ENCODE results near the gene C1orf74.
A peak's percentile ranks its signal among the peaks of the same experiment; 100 is the strongest.

The C1orf74 gene

DNA sequence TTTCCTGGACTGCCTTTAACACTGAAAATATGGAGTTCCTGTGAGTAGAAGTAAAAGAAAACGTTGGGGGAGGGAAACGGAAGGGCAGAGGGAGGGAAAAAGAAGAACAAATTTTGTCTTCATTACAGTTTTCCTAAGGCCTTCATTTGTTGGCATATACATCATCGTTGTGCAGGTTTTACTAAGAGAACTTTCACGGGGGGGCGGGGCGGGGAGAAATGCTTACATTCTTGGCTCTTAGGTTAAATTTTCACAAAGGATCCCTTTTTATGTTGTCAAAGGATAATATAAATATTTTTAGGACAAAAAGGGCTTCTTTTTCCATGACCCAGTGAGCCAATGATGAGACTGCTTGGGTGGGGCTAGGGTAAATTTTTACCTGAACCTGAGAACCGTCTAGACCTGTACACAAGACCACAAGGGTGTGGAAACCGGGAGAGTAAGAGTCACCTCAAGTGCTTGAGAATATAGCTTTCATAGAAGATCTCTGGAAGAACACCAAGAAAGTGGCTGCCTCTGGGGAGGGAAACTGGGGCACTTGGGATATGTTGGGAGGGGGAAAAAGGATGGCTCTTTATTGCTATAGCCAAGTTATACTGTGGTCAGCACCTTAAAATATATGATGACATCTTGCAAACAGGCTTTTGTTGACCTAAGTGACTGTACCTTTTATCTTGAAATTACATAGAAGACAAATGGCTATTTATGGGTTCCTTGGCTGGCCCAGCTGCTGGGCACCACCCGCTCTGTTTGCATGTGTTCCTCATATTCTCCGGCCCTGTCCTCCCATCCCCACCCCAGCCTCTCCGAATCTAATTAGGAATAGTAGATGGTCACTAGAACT lies 41.5 kb upstream of the C1orf74 start:
- TF ChIP-seq ELF4 (IDR thresholded peaks at IDR 0.05) (no peak), LEF1 (IDR thresholded peaks at IDR 0.05; ENCODE audit: borderline replicate concordance) (no peak), L3MBTL2 (conservative IDR thresholded peaks at IDR 0.05) (no peak), FOXM1 (IDR thresholded peaks at IDR 0.05; ENCODE audit: borderline replicate concordance) (no peak), HDGF (IDR thresholded peaks at IDR 0.05; ENCODE audit: borderline replicate concordance) (no peak), FOXK2 (IDR thresholded peaks at IDR 0.05) (no peak), SP1 (IDR thresholded peaks at IDR 0.05) (no peak), NFRKB (IDR thresholded peaks at IDR 0.05) (no peak), ZNF384 (IDR thresholded peaks at IDR 0.05) (no peak), TARDBP (IDR thresholded peaks at IDR 0.05) (no peak)
- no peak for DNase-seq (ENCODE audit: extremely low spot score)
- POLR2A ChIA-PET = interaction anchor here (1.3 kb wide), 1 partner anchor 41 kb away, joined by 5 read pairs; the partner anchor contains the start of gene C1orf74
- CTCF ChIA-PET = interaction anchor here (1.5 kb wide), 1 partner anchor 9 kb away, joined by 3 read pairs; no protein-coding TSS in a partner anchor

DNA sequence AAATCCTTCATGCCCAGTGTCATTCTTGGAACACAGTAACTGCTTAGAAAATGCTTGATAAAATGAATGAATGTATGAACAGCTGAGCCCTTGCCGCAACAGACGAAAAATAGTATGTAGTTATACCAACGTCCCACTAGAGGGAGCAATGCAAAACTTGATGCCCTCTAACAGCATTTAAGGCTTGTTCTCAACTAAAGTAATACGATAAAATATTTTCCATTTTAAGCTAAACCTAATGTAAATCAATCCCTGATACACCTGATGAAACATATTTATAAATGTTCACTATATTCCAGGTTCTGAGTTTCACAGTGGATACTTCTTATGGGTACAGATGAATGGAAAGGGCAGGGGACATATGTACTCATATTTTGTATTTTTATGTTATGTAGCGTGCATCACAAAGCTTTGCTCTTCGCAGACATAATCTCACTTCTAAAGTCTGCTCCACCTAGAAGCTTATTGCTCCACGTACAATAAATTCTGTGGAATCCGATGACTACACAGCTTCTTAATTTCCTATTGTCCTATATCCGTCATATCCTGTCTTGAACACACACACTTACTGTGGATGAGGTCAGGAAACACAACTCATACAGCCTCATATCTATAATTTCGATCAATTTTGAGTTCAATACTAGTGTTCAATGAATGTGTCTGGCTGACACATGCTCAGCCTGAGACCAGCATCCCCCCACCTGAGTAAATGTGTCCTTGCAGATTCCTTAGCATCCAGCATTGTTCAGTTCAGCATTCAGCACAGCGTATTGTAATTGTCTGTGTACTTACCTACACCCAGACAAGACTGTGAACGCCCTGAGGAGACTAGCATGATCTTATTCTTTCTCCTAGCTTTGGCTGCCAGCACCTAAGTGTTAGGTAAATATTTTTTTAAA lies 39.0 kb upstream of the C1orf74 start:
- DNase-seq (ENCODE audit: extremely low spot score) = peak; percentile 69
- TF ChIP-seq ARNT (IDR thresholded peaks at IDR 0.05) (no peak), NFRKB (IDR thresholded peaks at IDR 0.05) (no peak), CTBP1 (IDR thresholded peaks at IDR 0.05; ENCODE audit: borderline replicate concordance) (no peak), TARDBP (IDR thresholded peaks at IDR 0.05) (no peak), FOXM1 (IDR thresholded peaks at IDR 0.05; ENCODE audit: borderline replicate concordance) (no peak), SP1 (IDR thresholded peaks at IDR 0.05) (no peak), HDGF (IDR thresholded peaks at IDR 0.05; ENCODE audit: borderline replicate concordance) (no peak)
- CTCF ChIA-PET = interaction anchor here (0.6 to 2.7 kb wide), 11 partner anchors 9 to 406 kb away, joined by 3 to 11 read pairs (median 4); no protein-coding TSS in a partner anchor
- POLR2A ChIA-PET = interaction anchor here (0.9 to 1.1 kb wide), 2 partner anchors 15 to 39 kb away, joined by 3 read pairs; no protein-coding TSS in a partner anchor

DNA sequence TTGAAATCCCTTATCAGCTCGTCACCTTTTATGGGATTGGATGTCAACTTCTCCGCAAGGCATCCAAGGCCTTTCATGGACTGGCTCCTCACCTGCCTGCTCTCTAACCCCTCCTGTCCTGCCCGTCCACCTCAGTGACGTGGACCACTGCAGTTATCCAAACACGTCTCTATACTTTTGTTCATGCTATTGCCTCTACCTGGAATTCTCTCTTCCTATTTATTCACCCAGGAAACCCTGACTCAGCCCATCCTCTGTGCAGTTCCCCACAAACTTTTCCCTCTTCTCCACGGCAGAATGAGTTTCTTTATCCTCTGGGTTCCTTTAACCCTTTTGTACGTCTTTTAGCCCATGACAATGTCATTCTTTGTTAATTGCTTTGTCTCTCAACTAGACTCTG lies 38.3 kb upstream of the C1orf74 start:
- POLR2A ChIA-PET = interaction anchor here (0.9 to 1.1 kb wide), 2 partner anchors 15 to 38 kb away, joined by 3 read pairs; no protein-coding TSS in a partner anchor
- TF ChIP-seq HDGF (IDR thresholded peaks at IDR 0.05; ENCODE audit: borderline replicate concordance) (no peak), ZNF384 (IDR thresholded peaks at IDR 0.05) (no peak), SP1 (IDR thresholded peaks at IDR 0.05) (no peak), FOXA1 (IDR thresholded peaks at IDR 0.05) (no peak), LEF1 (IDR thresholded peaks at IDR 0.05; ENCODE audit: borderline replicate concordance) (no peak), FOXK2 (IDR thresholded peaks at IDR 0.05) (no peak), L3MBTL2 (conservative IDR thresholded peaks at IDR 0.05) (no peak), NFRKB (IDR thresholded peaks at IDR 0.05) (no peak)
- CTCF ChIA-PET = interaction anchor here (0.6 to 2.7 kb wide), 9 partner anchors 9 to 407 kb away, joined by 3 to 11 read pairs (median 4); no protein-coding TSS in a partner anchor
- DNase-seq (ENCODE audit: extremely low spot score) = no peak

DNA sequence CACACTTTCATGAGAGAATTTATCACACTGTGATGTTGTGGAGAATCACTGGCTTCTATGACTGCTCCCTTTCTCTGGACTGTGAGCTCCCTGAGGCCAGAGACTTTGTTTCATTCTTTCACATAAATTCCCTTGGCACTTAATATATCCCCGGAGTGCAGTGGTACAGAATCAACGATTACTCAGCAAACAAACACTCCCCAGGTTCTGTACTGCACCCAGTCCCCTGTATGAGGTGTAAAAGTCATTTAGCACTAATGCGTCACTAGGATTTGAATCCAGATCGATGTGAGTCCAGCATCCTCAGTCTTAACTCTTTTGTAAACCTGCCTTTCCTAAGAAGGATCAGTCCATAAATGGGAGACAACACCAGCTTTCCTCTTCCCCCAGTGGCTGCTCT lies 36.6 kb upstream of the C1orf74 start:
- no peak for DNase-seq (ENCODE audit: extremely low spot score)
- ChIA-PET CTCF (interaction anchor here (0.7 kb wide), 1 partner anchor 59 kb away, joined by 4 read pairs; no protein-coding TSS in a partner anchor), POLR2A (no interaction called here)
- TF ChIP-seq CTBP1 (IDR thresholded peaks at IDR 0.05; ENCODE audit: borderline replicate concordance) = no peak
- no peak for TF ChIP-seq FOXM1 (IDR thresholded peaks at IDR 0.05; ENCODE audit: borderline replicate concordance)
- TF ChIP-seq FOXK2 (IDR thresholded peaks at IDR 0.05) = no peak
- no peak for TF ChIP-seq TARDBP (IDR thresholded peaks at IDR 0.05)
- no peak for TF ChIP-seq FOXA1 (IDR thresholded peaks at IDR 0.05)
- TF ChIP-seq ELF4 (IDR thresholded peaks at IDR 0.05) = no peak
- TF ChIP-seq NFRKB (IDR thresholded peaks at IDR 0.05) = no peak
- TF ChIP-seq BHLHE40 (IDR thresholded peaks at IDR 0.05; ENCODE audit: borderline replicate concordance) = no peak
- no peak for TF ChIP-seq ARNT (IDR thresholded peaks at IDR 0.05)

DNA sequence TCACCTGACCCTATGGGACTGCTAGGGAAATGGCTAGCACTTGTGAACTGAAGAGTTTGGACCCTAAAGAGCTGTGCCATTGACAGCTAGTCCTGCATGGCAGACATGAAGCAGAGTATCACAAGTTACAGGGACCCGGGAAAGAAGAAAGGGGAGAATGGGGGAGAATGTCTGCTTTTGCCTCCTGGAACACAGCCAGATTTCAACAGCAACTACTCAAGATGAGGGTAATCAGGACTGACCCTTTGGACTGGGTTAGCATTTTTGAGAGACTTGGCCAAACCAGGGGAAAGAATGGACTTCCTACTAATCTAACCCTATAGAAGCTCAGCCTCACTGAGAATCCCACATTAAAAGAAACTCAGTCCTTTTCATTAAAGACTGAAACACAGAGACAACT lies 34.7 kb upstream of the C1orf74 start:
- ChIA-PET CTCF (no interaction called here), POLR2A (interaction anchor here (1.3 kb wide), 1 partner anchor 9 kb away, joined by 7 read pairs; the partner anchor contains the start of gene UTP25)
- no peak for DNase-seq (ENCODE audit: extremely low spot score)
- no peak for TF ChIP-seq LEF1 (IDR thresholded peaks at IDR 0.05; ENCODE audit: borderline replicate concordance)
- TF ChIP-seq CTBP1 (IDR thresholded peaks at IDR 0.05; ENCODE audit: borderline replicate concordance) = no peak
- TF ChIP-seq FOXK2 (IDR thresholded peaks at IDR 0.05) = no peak
- no peak for TF ChIP-seq FOXA1 (IDR thresholded peaks at IDR 0.05)
- no peak for TF ChIP-seq HDGF (IDR thresholded peaks at IDR 0.05; ENCODE audit: borderline replicate concordance)
- TF ChIP-seq, protein P1, sequence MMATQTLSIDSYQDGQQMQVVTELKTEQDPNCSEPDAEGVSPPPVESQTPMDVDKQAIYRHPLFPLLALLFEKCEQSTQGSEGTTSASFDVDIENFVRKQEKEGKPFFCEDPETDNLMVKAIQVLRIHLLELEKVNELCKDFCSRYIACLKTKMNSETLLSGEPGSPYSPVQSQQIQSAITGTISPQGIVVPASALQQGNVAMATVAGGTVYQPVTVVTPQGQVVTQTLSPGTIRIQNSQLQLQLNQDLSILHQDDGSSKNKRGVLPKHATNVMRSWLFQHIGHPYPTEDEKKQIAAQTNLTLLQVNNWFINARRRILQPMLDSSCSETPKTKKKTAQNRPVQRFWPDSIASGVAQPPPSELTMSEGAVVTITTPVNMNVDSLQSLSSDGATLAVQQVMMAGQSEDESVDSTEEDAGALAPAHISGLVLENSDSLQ (IDR thresholded peaks at IDR 0.05) = no peak

DNA sequence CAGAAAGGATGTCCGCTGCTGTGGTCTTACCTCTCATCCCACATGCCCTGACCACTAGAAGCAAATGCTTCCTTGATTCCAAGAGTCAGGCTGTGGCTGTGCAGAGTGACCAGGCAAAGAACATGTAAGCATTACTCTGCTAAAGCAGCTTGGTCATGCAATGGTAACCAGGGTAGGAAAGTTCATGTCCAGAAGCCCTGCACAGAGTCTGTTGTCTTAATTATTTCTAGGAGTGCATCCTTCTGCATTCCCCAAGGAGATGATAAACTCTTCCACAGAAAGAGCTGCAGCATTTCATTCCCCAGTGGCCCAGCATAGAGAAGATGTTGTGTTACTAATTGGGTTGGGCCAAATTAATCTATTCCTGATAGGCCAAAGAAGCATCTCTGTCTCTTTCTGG lies 33.3 kb upstream of the C1orf74 start:
- ChIA-PET POLR2A (no interaction called here), CTCF (no interaction called here)
- no peak for TF ChIP-seq LEF1 (IDR thresholded peaks at IDR 0.05; ENCODE audit: borderline replicate concordance)
- TF ChIP-seq HDGF (IDR thresholded peaks at IDR 0.05; ENCODE audit: borderline replicate concordance) = no peak
- no peak for TF ChIP-seq TARDBP (IDR thresholded peaks at IDR 0.05)
- TF ChIP-seq SP1 (IDR thresholded peaks at IDR 0.05) = no peak
- no peak for TF ChIP-seq FOXM1 (IDR thresholded peaks at IDR 0.05; ENCODE audit: borderline replicate concordance)
- TF ChIP-seq SUZ12 (IDR thresholded peaks at IDR 0.05) = no peak
- TF ChIP-seq CTBP1 (IDR thresholded peaks at IDR 0.05; ENCODE audit: borderline replicate concordance) = no peak
- TF ChIP-seq BHLHE40 (IDR thresholded peaks at IDR 0.05; ENCODE audit: borderline replicate concordance) = no peak
- TF ChIP-seq FOXA1 (IDR thresholded peaks at IDR 0.05) = no peak
- no peak for TF ChIP-seq ELF4 (IDR thresholded peaks at IDR 0.05)
- TF ChIP-seq L3MBTL2 (conservative IDR thresholded peaks at IDR 0.05) = no peak
- no peak for TF ChIP-seq ZNF384 (IDR thresholded peaks at IDR 0.05)
- TF ChIP-seq, protein P1 (IDR thresholded peaks at IDR 0.05) = no peak
- TF ChIP-seq FOXK2 (IDR thresholded peaks at IDR 0.05) = no peak
- TF ChIP-seq NFRKB (IDR thresholded peaks at IDR 0.05) = no peak
- TF ChIP-seq ARNT (IDR thresholded peaks at IDR 0.05) = no peak
- no peak for DNase-seq (ENCODE audit: extremely low spot score)
